GM12873 (cell line): ENCODE data around the gene STRN.

Experiments
- CTCF ChIP-seq: IDR thresholded peaks from 2 replicates; pipeline ENCODE4 v1.5.1; 2012; ENCODE audit warnings: low read depth, mild to moderate bottlenecking, moderate library complexity, low read length, control low read depth; ENCODE audit not compliant: insufficient read depth; ENCODE audit errors: missing control alignments

Gene STRN

GRCh38 chr2:36954977-36955607 is 11.2 kb downstream of the STRN start:
- no peak for TF ChIP-seq CTCF

GRCh38 chr2:36952748-36953197 is 13.6 kb downstream of the STRN start:
- TF ChIP-seq CTCF = no peak

GRCh38 chr2:36951574-36951973 is 14.8 kb downstream of the STRN start:
- no peak for TF ChIP-seq CTCF

GRCh38 chr2:36951027-36951518 is 15.3 kb downstream of the STRN start:
- no peak for TF ChIP-seq CTCF

- no peak for TF ChIP-seq CTCF
Observed at GRCh38 chr2:36949845-36950244, 16.5 kb downstream of the STRN start.

GRCh38 chr2:36941867-36942266 is 24.5 kb downstream of the STRN start:
- TF ChIP-seq CTCF = no peak

GRCh38 chr2:36921984-36922383 is 44.4 kb downstream of the STRN start:
- no peak for TF ChIP-seq CTCF
